Naive thymus-derived CD4-positive, alpha-beta T cell (primary cell): Measurements from ENCODE around the gene SRD5A2. TPM values are rescaled to one million over a fixed set of nuclear protein-coding genes. Genes with fewer than 3 reads are reported as not detected.

Source experiments
- ATAC-seq: fragments of 150-1000 bp; cut with Tn5 transposase; 2 replicates; pipeline ENCODE4 v1.10.0; 2021; ENCODE audit warnings: mild to moderate bottlenecking, moderate library complexity
- CTCF ChIA-PET: fragments of 350-600 bp; sonication (Branson Sonifier 250); formaldehyde crosslinking; loops from one replicate; lab custom pipeline; 2021; ENCODE audit warnings: antibody characterized with exemption; lab: Charles Lee
- POLR2A ChIA-PET: fragments of 350-600 bp; sonication (Branson Sonifier 250); formaldehyde crosslinking; loops from one replicate; lab custom pipeline; 2021; ENCODE audit warnings: antibody characterized with exemption, inconsistent platforms; lab: Charles Lee
- DNase-seq, 9 donors: peaks; one replicate each; pipeline versions ENCODE4 v3.0.0 to v3.0.0-alpha.2; 2020 to 2022; ENCODE audit warnings: mixed read lengths in 1 of 9
- H3K27ac ChIP-seq: one replicate; pipeline ENCODE4 v1.7.0; 2013; ENCODE audit warnings: mild to moderate bottlenecking, low read depth, low read length, moderate library complexity
- H3K27me3 ChIP-seq, 2 donors: one replicate each; pipeline ENCODE4 v1.7.0; 2013; ENCODE audit warnings: low read length in 2 of 2, mild to moderate bottlenecking in 2 of 2, moderate library complexity in 2 of 2; ENCODE audit not compliant: control insufficient read depth in 2 of 2, insufficient read depth in 2 of 2
- H3K36me3 ChIP-seq, 3 experiments: 1 replicate in 2 of 3; 2 replicates in 1 of 3; pipeline ENCODE4 v1.7.0; 2013; ENCODE audit warnings: low read length in 3 of 3, mild to moderate bottlenecking in 3 of 3, moderate library complexity in 1 of 3; ENCODE audit not compliant: insufficient read depth in 3 of 3, control insufficient read depth in 2 of 3
- H3K4me1 ChIP-seq, 2 donors: one replicate each; pipeline ENCODE4 v1.7.0; 2013; ENCODE audit warnings: low read length in 2 of 2, mild to moderate bottlenecking in 2 of 2, moderate library complexity in 1 of 2; ENCODE audit not compliant: control insufficient read depth in 2 of 2, insufficient read depth in 2 of 2
- H3K4me3 ChIP-seq: 2 replicates; pipeline ENCODE4 v1.7.0; 2013; ENCODE audit warnings: mild to moderate bottlenecking, low read length
- H3K9me3 ChIP-seq, 3 experiments: 1 replicate in 2 of 3; 2 replicates in 1 of 3; pipeline ENCODE4 v1.7.0; 2013; ENCODE audit warnings: low read length in 3 of 3; ENCODE audit not compliant: control insufficient read depth in 2 of 3
- H3K27ac Mint-ChIP-seq, 9 donors: one replicate each; pipeline ENCODE4 v1.8.0; 2020 to 2022; ENCODE audit warnings: mixed read lengths in 9 of 9, mild to moderate bottlenecking in 8 of 9, moderate library complexity in 5 of 9, inconsistent platforms in 2 of 9
- H3K27me3 Mint-ChIP-seq, 5 donors: one replicate each; pipeline ENCODE4 v1.8.0; 2021 to 2022; ENCODE audit warnings: mixed read lengths in 5 of 5, mild to moderate bottlenecking in 1 of 5
- H3K36me3 Mint-ChIP-seq, 5 donors: one replicate each; pipeline ENCODE4 v1.8.0; 2020 to 2022; ENCODE audit warnings: mixed read lengths in 5 of 5, mild to moderate bottlenecking in 3 of 5, inconsistent platforms in 1 of 5
- H3K4me1 Mint-ChIP-seq, 7 donors: one replicate each; pipeline ENCODE4 v1.8.0; 2020 to 2022; ENCODE audit warnings: mixed read lengths in 7 of 7, mild to moderate bottlenecking in 3 of 7, inconsistent platforms in 1 of 7
- H3K4me3 Mint-ChIP-seq, 10 donors: one replicate each; pipeline ENCODE4 v1.8.0; 2020 to 2022; ENCODE audit warnings: mild to moderate bottlenecking in 10 of 10, mixed read lengths in 10 of 10, moderate library complexity in 6 of 10, inconsistent platforms in 2 of 10
- H3K9me3 Mint-ChIP-seq, 11 donors: one replicate each; pipeline ENCODE4 v1.8.0; 2020 to 2022; ENCODE audit warnings: mixed read lengths in 11 of 11, mild to moderate bottlenecking in 4 of 11, inconsistent platforms in 1 of 11, moderate library complexity in 1 of 11
- intact Hi-C, 2 donors: fragments of 100-400 bp; cut with micrococcal nuclease; formaldehyde crosslinking; loops; one replicate each; pipeline ENCODE4 v1.15.1; 2023
- polyA plus RNA-seq, 2 donors: library from polyadenylated mRNA; unstranded; fragments of 300-500 nt; fragmentation: Illumina TruSeq; gene quantifications; one replicate each; pipeline ENCODE4 v1.2.3, GENCODE V29; 2021
- total RNA-seq, 6 experiments: library from RNA in 5 of 6; stranded (reverse) in 5 of 6; gene quantifications; 1 replicate in 5 of 6; 2 replicates in 1 of 6; pipeline ENCODE4 v1.2.3 and lab custom pipeline; 2021 to 2026

The SRD5A2 gene
- total and polyA plus RNA-seq, 7 experiments from 2014 or later, result not detected

DNA sequence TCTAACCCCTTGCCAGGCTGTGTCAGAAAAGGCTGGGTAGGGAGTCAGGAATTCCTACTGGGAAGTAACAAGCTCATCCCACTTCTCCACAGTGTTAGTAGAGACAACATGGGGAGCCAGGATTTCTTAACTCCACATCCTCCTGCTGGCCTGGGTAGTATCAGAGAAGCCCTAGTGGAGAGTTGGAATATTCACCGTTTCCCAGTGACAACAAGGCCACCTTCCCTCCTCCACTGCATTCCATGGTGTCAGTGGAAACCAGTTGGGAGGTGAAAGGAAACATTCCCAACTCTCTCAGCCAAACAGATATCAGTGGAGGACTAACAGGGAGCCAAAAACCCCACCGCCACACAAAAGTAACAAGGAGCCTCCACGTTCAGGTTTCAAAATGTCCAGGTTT lies 41.2 kb downstream of the SRD5A2 start:
- no peak overlapping the region for H3K27ac Mint-ChIP-seq
- no peaks in the 10 kb centered on the region for H3K4me1 Mint-ChIP-seq
- no peak overlapping the region for H3K27ac ChIP-seq
- POLR2A ChIA-PET, result no interaction called here
- H3K9me3 ChIP-seq, result peaks cover 0 to 7% (median 0%) of the 10 kb centered on the region in 3 experiments
- H3K27me3 ChIP-seq, result no peaks in the 10 kb centered on the region
- no peaks in the 10 kb centered on the region for H3K36me3 ChIP-seq
- no peak overlapping the region for H3K4me3 Mint-ChIP-seq
- DNase-seq (no peak), ATAC-seq (no peak)
- no peaks in the 10 kb centered on the region for H3K4me1 ChIP-seq
- peaks cover 0 to 14% (median 0%) of the 10 kb centered on the region in 5 donors for H3K36me3 Mint-ChIP-seq
- H3K4me3 ChIP-seq, result no peak overlapping the region
- peaks cover 6 to 53% (median 30%) of the 10 kb centered on the region in 5 donors for H3K27me3 Mint-ChIP-seq
- CTCF ChIA-PET, result no interaction called here
- peaks cover 3 to 45% (median 17%) of the 10 kb centered on the region in 11 donors for H3K9me3 Mint-ChIP-seq
- intact Hi-C loops, result no loop called here

DNA sequence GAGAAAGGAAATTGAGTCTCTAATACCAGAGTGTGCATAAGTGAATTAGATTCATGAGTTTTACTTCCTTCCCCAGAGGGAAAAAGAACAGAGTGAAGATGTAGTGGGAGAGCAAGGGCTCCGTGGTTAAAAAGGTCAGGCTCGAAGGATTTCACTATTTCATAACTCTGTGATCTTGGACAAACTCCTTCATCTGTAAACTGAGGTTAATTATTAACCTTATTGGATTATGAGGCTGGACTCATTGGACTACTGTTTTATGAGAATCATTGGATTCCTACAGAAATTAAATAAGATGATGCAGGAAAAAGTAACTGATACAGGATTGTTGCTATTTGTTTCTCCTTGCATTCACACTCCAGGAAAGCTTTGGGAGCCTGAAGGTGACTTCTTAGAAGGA lies 45.0 kb downstream of the SRD5A2 start:
- Histone ChIP-seq H3K27ac (no peak overlapping the region), H3K9me3 (no peaks in the 10 kb centered on the region), H3K27me3 (no peaks in the 10 kb centered on the region), H3K4me1 (no peaks in the 10 kb centered on the region), H3K36me3 (no peaks in the 10 kb centered on the region), H3K4me3 (no peak overlapping the region)
- H3K9me3 Mint-ChIP-seq, result peaks cover 0 to 10% (median 2%) of the 10 kb centered on the region in 11 donors
- H3K36me3 Mint-ChIP-seq, result no peaks in the 10 kb centered on the region
- H3K27me3 Mint-ChIP-seq, result peaks cover 2 to 34% (median 19%) of the 10 kb centered on the region in 5 donors
- no peaks in the 10 kb centered on the region for H3K4me1 Mint-ChIP-seq
- no peak overlapping the region for H3K27ac Mint-ChIP-seq
- DNase-seq (no peak), ATAC-seq (no peak)
- POLR2A ChIA-PET, result no interaction called here
- no peak overlapping the region for H3K4me3 Mint-ChIP-seq
- intact Hi-C loops, result no loop called here
- CTCF ChIA-PET, result no interaction called here

GRCh38 chr2:31534636-31535035 lies 46.1 kb downstream of the SRD5A2 start:
- intact Hi-C loops, result no loop called here
- no peak overlapping the region for H3K4me3 Mint-ChIP-seq

GRCh38 chr2:31533036-31533435 lies 47.7 kb downstream of the SRD5A2 start:
- Mint-ChIP-seq H3K9me3 (peaks cover 0 to 3% (median 0%) of the 10 kb centered on the region in 11 donors), H3K27me3 (peaks cover 4 to 25% (median 20%) of the 10 kb centered on the region in 5 donors), H3K4me1 (no peaks in the 10 kb centered on the region), H3K4me3 (no peak overlapping the region), H3K27ac (no peak overlapping the region), H3K36me3 (no peaks in the 10 kb centered on the region)
- H3K27ac ChIP-seq, result no peak overlapping the region
- no peaks in the 10 kb centered on the region for H3K36me3 ChIP-seq
- H3K9me3 ChIP-seq, result no peaks in the 10 kb centered on the region
- no peak overlapping the region for H3K4me3 ChIP-seq
- H3K27me3 ChIP-seq, result no peaks in the 10 kb centered on the region
- H3K4me1 ChIP-seq, result no peaks in the 10 kb centered on the region
- ATAC-seq (no peak), DNase-seq (no peak)
- ChIA-PET CTCF (no interaction called here), POLR2A (no interaction called here)
- intact Hi-C loops, result no loop called here

More at GRCh38 chr2:31534636-31535035, 46.1 kb downstream of the SRD5A2 start:
- DNase-seq (no peak), ATAC-seq (no peak)
- Histone ChIP-seq H3K4me1 (no peaks in the 10 kb centered on the region), H3K36me3 (no peaks in the 10 kb centered on the region), H3K27me3 (no peaks in the 10 kb centered on the region), H3K4me3 (no peak overlapping the region), H3K27ac (no peak overlapping the region), H3K9me3 (no peaks in the 10 kb centered on the region)
- H3K36me3 Mint-ChIP-seq, result no peaks in the 10 kb centered on the region
- H3K4me1 Mint-ChIP-seq, result no peaks in the 10 kb centered on the region
- POLR2A ChIA-PET, result no interaction called here
- no peak overlapping the region for H3K27ac Mint-ChIP-seq
- peaks cover 0 to 3% (median 0%) of the 10 kb centered on the region in 11 donors for H3K9me3 Mint-ChIP-seq
- H3K27me3 Mint-ChIP-seq, result peaks cover 2 to 29% (median 16%) of the 10 kb centered on the region in 5 donors
- CTCF ChIA-PET, result no interaction called here

DNA sequence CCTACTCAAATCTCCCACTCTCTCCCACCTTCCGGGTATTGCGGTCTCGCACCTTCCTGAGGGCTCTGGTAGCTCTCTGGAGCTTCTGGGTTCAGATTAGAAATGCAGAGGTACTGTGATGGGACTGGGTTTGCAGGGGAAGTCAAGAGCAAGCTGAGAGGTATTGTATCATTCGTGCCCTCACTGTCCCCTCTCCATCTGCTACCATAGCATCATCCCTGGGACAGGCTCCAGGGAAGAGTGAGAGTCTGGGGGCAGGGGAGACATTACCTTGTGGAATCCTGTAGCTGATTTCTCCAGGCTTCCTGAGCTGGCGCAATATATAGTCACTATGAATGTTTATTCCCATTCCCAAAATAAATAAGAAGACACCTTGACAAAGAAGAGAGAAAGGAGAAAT lies 49.6 kb downstream of the SRD5A2 start:
- ChIA-PET POLR2A (no interaction called here), CTCF (interaction anchor here (0.6 kb wide), 1 partner anchor 10 kb away, joined by 4 read pairs; no protein-coding TSS in a partner anchor)
- ATAC-seq (no peak), DNase-seq (no peak)
- intact Hi-C loops, result no loop called here
- peaks cover 0 to 3% (median 0%) of the 10 kb centered on the region in 11 donors for H3K9me3 Mint-ChIP-seq
- no peak overlapping the region for H3K4me3 ChIP-seq
- H3K36me3 Mint-ChIP-seq, result no peaks in the 10 kb centered on the region
- no peaks in the 10 kb centered on the region for H3K4me1 Mint-ChIP-seq
- H3K27me3 Mint-ChIP-seq, result peaks cover 4 to 23% (median 18%) of the 10 kb centered on the region in 5 donors
- H3K27me3 ChIP-seq, result no peaks in the 10 kb centered on the region
- no peak overlapping the region for H3K4me3 Mint-ChIP-seq
- H3K27ac ChIP-seq, result no peak overlapping the region
- no peaks in the 10 kb centered on the region for H3K9me3 ChIP-seq
- no peaks in the 10 kb centered on the region for H3K4me1 ChIP-seq
- H3K27ac Mint-ChIP-seq, result no peak overlapping the region
- no peaks in the 10 kb centered on the region for H3K36me3 ChIP-seq

DNA sequence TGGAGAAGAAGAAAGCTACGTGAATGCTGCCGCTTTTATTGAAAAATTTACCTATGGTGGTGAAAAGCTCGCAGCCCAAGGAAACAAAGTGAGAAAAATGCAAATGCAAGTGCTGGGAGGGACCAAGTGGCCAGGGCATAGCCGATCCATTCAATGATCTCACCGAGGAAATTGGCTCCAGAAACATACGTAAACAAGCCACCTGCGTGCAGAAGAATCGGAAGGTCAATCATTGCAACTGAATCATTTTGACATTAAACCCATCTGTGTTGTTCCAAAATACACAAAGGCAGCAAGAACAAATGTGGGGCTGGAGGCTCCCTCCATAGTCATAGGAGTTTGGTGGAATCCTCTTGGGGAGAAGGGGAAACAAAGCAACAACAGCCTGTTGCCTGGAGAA lies 51.5 kb downstream of the SRD5A2 start:
- Histone ChIP-seq H3K9me3 (no peaks in the 10 kb centered on the region), H3K4me3 (no peak overlapping the region), H3K27ac (no peak overlapping the region), H3K27me3 (no peaks in the 10 kb centered on the region), H3K36me3 (no peaks in the 10 kb centered on the region), H3K4me1 (no peaks in the 10 kb centered on the region)
- H3K27ac Mint-ChIP-seq, result no peak overlapping the region
- H3K36me3 Mint-ChIP-seq, result no peaks in the 10 kb centered on the region
- ATAC-seq, result no peak
- ChIA-PET CTCF (no interaction called here), POLR2A (no interaction called here)
- H3K27me3 Mint-ChIP-seq, result peaks cover 4 to 35% (median 15%) of the 10 kb centered on the region in 5 donors
- no peak for DNase-seq
- H3K4me3 Mint-ChIP-seq, result no peak overlapping the region
- peaks cover 0 to 3% (median 0%) of the 10 kb centered on the region in 11 donors for H3K9me3 Mint-ChIP-seq
- intact Hi-C loops, result loop anchor here in 1 of 2 donors (10.0 kb wide), 1 partner anchor 1364 kb away; no protein-coding TSS in a partner anchor
- no peaks in the 10 kb centered on the region for H3K4me1 Mint-ChIP-seq

GRCh38 chr2:31528823-31529222 lies 51.9 kb downstream of the SRD5A2 start:
- Histone ChIP-seq H3K27me3 (no peaks in the 10 kb centered on the region), H3K4me1 (no peaks in the 10 kb centered on the region), H3K27ac (no peak overlapping the region), H3K9me3 (no peaks in the 10 kb centered on the region), H3K36me3 (no peaks in the 10 kb centered on the region), H3K4me3 (no peak overlapping the region)
- ChIA-PET CTCF (no interaction called here), POLR2A (no interaction called here)
- Mint-ChIP-seq H3K27ac (no peak overlapping the region), H3K4me1 (no peaks in the 10 kb centered on the region), H3K9me3 (peaks cover 0 to 3% (median 0%) of the 10 kb centered on the region in 11 donors), H3K27me3 (peaks cover 4 to 39% (median 17%) of the 10 kb centered on the region in 5 donors), H3K36me3 (no peaks in the 10 kb centered on the region), H3K4me3 (no peak overlapping the region)
- DNase-seq, result no peak
- no peak for ATAC-seq
- intact Hi-C loops, result loop anchor here in 1 of 2 donors (10.0 kb wide), 1 partner anchor 1364 kb away; no protein-coding TSS in a partner anchor
